Measurements from ENCODE around the gene SLAIN1.

The SLAIN1 gene

DNA sequence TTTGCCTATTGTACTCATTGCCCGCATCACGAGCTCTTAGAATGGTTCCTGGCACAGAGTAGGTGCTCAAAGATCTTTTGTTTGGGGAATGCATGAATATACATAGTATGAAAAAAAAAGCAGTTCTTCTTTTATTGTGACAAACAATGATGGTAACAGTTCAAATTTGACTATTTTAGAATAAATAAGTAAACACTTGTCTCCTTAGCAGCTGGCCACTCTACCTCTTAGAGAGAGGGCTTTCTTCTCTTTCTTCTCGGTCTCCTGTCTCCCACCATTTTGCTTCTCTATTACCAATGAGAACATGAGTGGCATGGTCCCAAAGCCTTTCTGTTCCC, 639 bp upstream of the SLAIN1 start:
- DNase-seq (ENCODE audit: low read depth in 2 of 2): no peak
- no peak overlapping the region for H3K4me3 ChIP-seq (replicated peaks in 1 of 2; ENCODE audit: low read depth in 2 of 2, low read length in 2 of 2)
- TF ChIP-seq, protein P1, sequence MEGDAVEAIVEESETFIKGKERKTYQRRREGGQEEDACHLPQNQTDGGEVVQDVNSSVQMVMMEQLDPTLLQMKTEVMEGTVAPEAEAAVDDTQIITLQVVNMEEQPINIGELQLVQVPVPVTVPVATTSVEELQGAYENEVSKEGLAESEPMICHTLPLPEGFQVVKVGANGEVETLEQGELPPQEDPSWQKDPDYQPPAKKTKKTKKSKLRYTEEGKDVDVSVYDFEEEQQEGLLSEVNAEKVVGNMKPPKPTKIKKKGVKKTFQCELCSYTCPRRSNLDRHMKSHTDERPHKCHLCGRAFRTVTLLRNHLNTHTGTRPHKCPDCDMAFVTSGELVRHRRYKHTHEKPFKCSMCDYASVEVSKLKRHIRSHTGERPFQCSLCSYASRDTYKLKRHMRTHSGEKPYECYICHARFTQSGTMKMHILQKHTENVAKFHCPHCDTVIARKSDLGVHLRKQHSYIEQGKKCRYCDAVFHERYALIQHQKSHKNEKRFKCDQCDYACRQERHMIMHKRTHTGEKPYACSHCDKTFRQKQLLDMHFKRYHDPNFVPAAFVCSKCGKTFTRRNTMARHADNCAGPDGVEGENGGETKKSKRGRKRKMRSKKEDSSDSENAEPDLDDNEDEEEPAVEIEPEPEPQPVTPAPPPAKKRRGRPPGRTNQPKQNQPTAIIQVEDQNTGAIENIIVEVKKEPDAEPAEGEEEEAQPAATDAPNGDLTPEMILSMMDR (IDR thresholded peaks at IDR 0.05; ENCODE audit: low read depth, low read length): no peak

DNA sequence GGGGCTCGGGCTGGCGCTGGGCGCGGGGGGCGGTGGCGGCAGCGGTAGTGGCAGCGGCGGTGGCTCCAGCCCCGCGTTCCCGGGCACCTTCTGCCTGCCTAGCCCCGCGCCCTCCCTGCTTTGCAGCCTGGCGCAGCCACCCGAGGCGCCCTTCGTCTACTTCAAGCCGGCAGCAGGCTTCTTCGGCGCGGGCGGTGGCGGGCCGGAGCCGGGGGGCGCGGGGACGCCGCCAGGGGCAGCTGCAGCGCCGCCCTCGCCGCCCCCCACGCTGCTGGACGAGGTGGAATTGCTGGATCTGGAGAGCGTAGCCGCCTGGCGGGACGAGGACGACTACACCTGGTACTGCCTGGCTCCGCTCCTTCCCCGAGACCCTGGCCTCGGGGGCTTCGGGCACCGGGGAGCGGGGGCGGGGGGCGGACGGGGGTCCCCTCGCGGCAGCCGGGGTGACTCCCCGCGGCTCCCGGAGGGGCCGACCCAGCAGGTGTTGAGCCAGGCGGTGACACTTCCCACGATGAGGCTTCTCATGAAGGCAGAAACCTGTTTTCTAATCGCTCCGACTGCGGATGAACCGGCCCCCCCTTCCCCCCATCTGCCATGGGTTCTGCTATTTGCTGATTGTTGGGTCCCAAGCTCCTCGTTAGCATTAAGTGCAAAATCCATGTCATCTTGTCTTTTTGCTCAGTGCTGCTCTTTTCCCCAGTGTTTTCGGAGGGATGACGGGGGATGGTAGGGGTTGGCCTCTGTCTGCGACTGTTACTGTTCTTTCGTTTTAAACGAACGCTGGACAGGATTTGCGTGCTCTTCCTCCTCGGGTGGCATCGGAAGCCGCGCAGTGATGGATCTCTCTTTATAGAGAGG, 943 bp downstream of the SLAIN1 start:
- peak overlapping the region; percentile 38 to 39 for H3K4me3 ChIP-seq (replicated peaks in 1 of 2; ENCODE audit: low read depth in 2 of 2, low read length in 2 of 2)
- peak; percentile 2 to 3 for DNase-seq (ENCODE audit: low read depth in 2 of 2)
- TF ChIP-seq, protein P1 (IDR thresholded peaks at IDR 0.05; ENCODE audit: low read depth, low read length): no peak

DNA sequence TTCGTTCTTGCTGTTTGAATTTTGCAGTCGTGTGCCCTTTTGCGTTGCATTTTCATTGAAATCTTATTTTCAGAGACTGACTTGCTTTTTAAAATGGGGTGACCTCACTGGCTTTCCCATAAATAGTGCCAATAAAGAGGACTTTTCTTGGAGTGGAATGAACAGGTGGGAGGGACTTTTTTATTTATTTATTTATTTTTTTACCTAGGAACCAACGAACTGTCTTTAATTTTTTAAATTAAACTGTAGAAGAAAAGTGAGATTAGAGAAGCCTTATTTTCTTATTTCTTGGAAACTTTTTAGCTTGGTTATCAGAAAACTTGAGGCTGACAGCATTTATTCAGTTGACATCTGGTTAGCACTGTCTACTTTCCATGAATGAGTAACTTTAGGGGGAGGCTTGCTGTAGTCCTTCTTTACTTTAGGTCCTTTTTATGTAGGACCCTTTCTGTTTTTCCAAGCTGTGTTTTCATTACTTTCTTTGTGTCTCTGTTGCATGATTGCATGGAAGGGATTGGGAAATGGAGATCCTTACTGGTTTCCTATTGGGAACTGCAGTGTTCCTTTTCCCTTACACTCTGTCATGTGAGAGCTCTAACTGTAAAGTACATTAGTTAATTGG, 1.7 kb downstream of the SLAIN1 start:
- no peak for DNase-seq (ENCODE audit: low read depth in 2 of 2)
- TF ChIP-seq, protein P1 (IDR thresholded peaks at IDR 0.05; ENCODE audit: low read depth, low read length): no peak
- H3K4me3 ChIP-seq (replicated peaks in 1 of 2; ENCODE audit: low read depth in 2 of 2, low read length in 2 of 2): peak overlapping the region; percentile 38 to 39

DNA sequence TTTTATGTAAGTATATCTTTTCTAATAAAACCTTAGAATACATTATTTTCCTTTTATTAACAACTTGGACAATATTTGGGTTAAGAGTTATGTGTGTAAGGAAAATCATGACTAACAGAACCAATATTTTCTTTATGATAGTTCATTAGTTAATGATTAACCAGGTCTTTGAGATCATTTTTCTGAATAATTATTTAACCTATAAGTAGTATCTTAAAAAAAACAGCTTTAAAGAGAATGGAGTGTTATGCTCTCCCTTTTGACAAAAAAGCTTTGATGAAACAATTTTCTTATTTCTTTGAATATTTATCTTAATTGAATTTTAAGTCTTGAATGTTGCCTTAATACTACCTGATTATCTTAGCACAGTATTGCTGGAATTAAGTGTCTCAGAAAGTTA, 3.8 kb downstream of the SLAIN1 start:
- TF ChIP-seq, protein P1 (IDR thresholded peaks at IDR 0.05; ENCODE audit: low read depth, low read length): no peak
- DNase-seq (ENCODE audit: low read depth in 2 of 2): no peak
- H3K4me3 ChIP-seq (replicated peaks in 1 of 2; ENCODE audit: low read depth in 2 of 2, low read length in 2 of 2): no peak overlapping the region

DNA sequence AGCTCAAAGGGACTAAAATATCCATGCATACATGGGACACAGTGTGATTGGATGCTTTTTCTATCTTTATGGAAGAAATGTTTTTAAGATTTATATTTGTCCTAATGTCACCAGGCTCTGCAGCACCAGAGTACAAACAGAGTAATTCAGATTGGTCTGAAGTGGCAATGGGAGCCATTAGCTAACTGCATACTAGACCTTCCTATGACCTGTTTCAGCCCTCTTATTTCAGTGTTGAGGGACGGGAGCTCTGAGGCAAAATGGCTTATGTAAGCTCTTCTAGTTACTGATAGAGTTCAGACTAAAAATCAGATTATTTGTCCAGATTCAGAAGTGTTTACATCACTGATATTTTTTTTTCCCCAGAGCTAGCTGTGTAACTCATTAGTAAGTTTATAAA, 4.9 kb downstream of the SLAIN1 start:
- H3K4me3 ChIP-seq (replicated peaks in 1 of 2; ENCODE audit: low read depth in 2 of 2, low read length in 2 of 2): no peak overlapping the region
- TF ChIP-seq, protein P1 (IDR thresholded peaks at IDR 0.05; ENCODE audit: low read depth, low read length): no peak
- DNase-seq (ENCODE audit: low read depth in 2 of 2): no peak

DNA sequence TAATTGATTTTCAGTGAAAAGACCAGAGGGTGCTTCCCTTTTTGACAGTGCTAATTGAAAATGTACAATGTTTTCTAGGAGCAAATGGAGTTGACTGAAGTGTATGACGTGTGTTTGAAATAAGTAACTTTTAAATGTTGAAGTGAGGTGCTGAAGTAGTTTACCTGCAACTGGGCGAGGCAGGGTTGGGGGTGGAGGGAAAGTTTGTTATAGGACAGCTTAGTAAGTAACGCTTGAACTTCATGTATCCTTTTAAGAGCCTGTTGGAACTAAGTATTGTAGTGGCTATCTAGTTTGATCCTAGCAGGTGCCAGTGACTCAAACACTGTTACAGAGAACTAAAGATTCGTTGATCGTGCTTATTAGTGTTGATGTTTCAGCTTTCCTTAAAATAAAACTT, 5.9 kb downstream of the SLAIN1 start:
- DNase-seq (ENCODE audit: low read depth in 2 of 2): no peak
- TF ChIP-seq, protein P1 (IDR thresholded peaks at IDR 0.05; ENCODE audit: low read depth, low read length): no peak
- H3K4me3 ChIP-seq (replicated peaks in 1 of 2; ENCODE audit: low read depth in 2 of 2, low read length in 2 of 2): no peak overlapping the region

All from cardiac fibroblast (primary cell).